Ovary (tissue), 9 donors: ENCODE data around the gene ABHD18. TPM values are rescaled to one million over a fixed set of nuclear protein-coding genes. Genes with fewer than 3 reads are reported as not detected.
A peak's percentile ranks its signal among the peaks of the same experiment; 100 is the strongest.
"Not testable (repeated sequence)": the region's sequence is repeated elsewhere in the genome, so short reads cannot be mapped to it uniquely, and the experiment has no call there.

ENCODE experiments used
- DNase-seq, 5 donors: peaks; one replicate each; pipeline ENCODE4 v3.0.0-alpha.2; 2019 to 2020
- H3K27ac ChIP-seq, 2 donors: fragments of 200-600 bp; one replicate each; pipeline versions ENCODE4 v1.5.1 to v1.8.0; 2019 to 2022
- H3K27me3 ChIP-seq: fragments of 200-600 bp; one replicate; pipeline ENCODE4 v1.8.0; 2022
- H3K36me3 ChIP-seq: fragments of 200-600 bp; sonication (generic); one replicate; pipeline ENCODE4 v1.5.1; 2019
- H3K4me1 ChIP-seq: one replicate; pipeline ENCODE4 v1.8.1; 2013; ENCODE audit warnings: mild to moderate bottlenecking, moderate library complexity; ENCODE audit not compliant: insufficient read depth
- H3K4me3 ChIP-seq: fragments of 200-600 bp; sonication (generic); one replicate; pipeline ENCODE4 v1.5.1; 2017
- H3K9me3 ChIP-seq, 2 donors: fragments of 200-600 bp in 1 of 2; sonication (generic) in 1 of 2; one replicate each; pipeline versions ENCODE4 v1.5.1 to v1.8.1; 2013 to 2019; ENCODE audit warnings: mild to moderate bottlenecking in 1 of 2, moderate library complexity in 1 of 2
- CTCF ChIP-seq, 3 donors: fragments of 450-650 bp in 2 of 3; fragments of 200-600 bp in 1 of 3; IDR thresholded peaks; one replicate each; pipeline versions ENCODE4 v1.5.1 to v1.8.0; 2016 to 2022; ENCODE audit warnings: antibody characterized with exemption in 3 of 3, mild to moderate bottlenecking in 1 of 3
- EP300 ChIP-seq: sonication (generic); formaldehyde crosslinking; IDR thresholded peaks from one replicate; pipeline ENCODE4 v1.6.1; 2017; ENCODE audit warnings: antibody characterized with exemption
- POLR2A ChIP-seq: fragments of 450-650 bp; IDR thresholded peaks from one replicate; pipeline ENCODE4 v1.6.1; 2017; ENCODE audit warnings: antibody characterized with exemption, mild to moderate bottlenecking, moderate library complexity
- WGBS, 3 donors: extraction: QIAGEN DNeasy Blood & Tissue Kit in 1 of 3; methylation state at CpG; one replicate each; pipeline versions ENCODE4 v1.1.5 to v1.1.7; 2013 to 2017; 5-methylcytosine and 5-hydroxymethylcytosine counted together
- intact Hi-C, 4 donors: fragments of 100-400 bp; cut with DNase I; formaldehyde crosslinking; loops; one replicate each; pipeline versions ENCODE4 v1.11.0 to v1.15.1; 2022 to 2023
- polyA plus RNA-seq, 2 donors: library from polyadenylated mRNA; stranded (reverse); fragments of 200-250 nt in 1 of 2; fragments of 350-450 nt in 1 of 2; fragmentation: Illumina TruSeq in 1 of 2; extraction: RNeasy Lipid Tissue Mini Kit (QIAGEN cat#74804) in 1 of 2; gene quantifications; one replicate each; pipeline ENCODE4 v1.2.3, GENCODE V29; 2013 to 2014
- total RNA-seq, 7 donors: library from RNA; depleted of rRNA in 2 of 7; stranded (reverse); fragments of >200 nt in 2 of 7; fragmentation: NEBNext Ultra II Directional in 3 of 7; extraction: Animal tissue kit (Norgen Biotek cat#: 25700) in 3 of 7; gene quantifications; one replicate each; pipeline versions ENCODE4 v1.1.0 to v1.2.4, GENCODE V29; 2016 to 2023
- donor health status: DM: no; HTN: no; CAD: no; lungs with moderate emphysema.
- donor health status: DM: no; HTN: no; CAD: no.
- donor health status: Bipolar disorder and iron deficiency.
- donor health status: DM: yes; HTN: yes; CAD: no.
- donor health status: DM: no; HTN: no; CAD: no.
- donor health status: DM: yes; HTN: yes; CAD: no.

Gene ABHD18
- total and polyA plus RNA-seq, 9 donors, result 3.5 to 11.3 (median 9.1) TPM

- Histone ChIP-seq H3K27ac (no peak overlapping the region), H3K9me3 (no peaks in the 10 kb centered on the region), H3K4me3 (no peak overlapping the region), H3K36me3 (no peaks in the 10 kb centered on the region), H3K27me3 (no peaks in the 10 kb centered on the region), H3K4me1 (no peaks in the 10 kb centered on the region)
- no peak for TF ChIP-seq EP300
- TF ChIP-seq POLR2A, result no peak
- no peak for TF ChIP-seq CTCF (IDR thresholded peaks at IDR 0.05)
- DNase-seq, result no peak
- WGBS, 3 donors, result 21 to 61% (median 58%) methylated on average over 1 of the region's 1 CpG
- intact Hi-C loops, result loop anchor here in 2 of 4 donors (5.0 to 10.0 kb wide), 3 partner anchors 77 to 325 kb away; partner anchors contain the start of genes HSPA4L (in 1 of the 2), INTU (in 1 of the 2) and PLK4 (in 1 of the 2)
Measured at GRCh38 chr4:127959794-127960193, 5.4 kb upstream of the ABHD18 start.

- 46 to 52% (median 50%) methylated on average over 32 to 35 of the region's 35 CpGs for WGBS, 3 donors
- not testable (repeated sequence) for H3K9me3 ChIP-seq, H3K4me1 ChIP-seq, H3K36me3 ChIP-seq, H3K27me3 ChIP-seq
- peak overlapping the region; percentile 68 to 97 for H3K27ac ChIP-seq
- peak in 1 of 5 donors; percentile 36 for DNase-seq
- intact Hi-C loops, result loop anchor here in 2 of 4 donors (5.0 to 10.0 kb wide), 3 partner anchors 82 to 329 kb away; partner anchors contain the start of genes HSPA4L (in 1 of the 2), INTU (in 1 of the 2) and PLK4 (in 1 of the 2)
- peak overlapping the region; percentile 86 for H3K4me3 ChIP-seq
Measured at GRCh38 chr4:127963633-127964398, 1.4 kb upstream of the ABHD18 start.

- intact Hi-C loops, result loop anchor here in 2 of 4 donors (5.0 to 10.0 kb wide), 5 partner anchors 82 to 330 kb away; partner anchors contain the start of genes HSPA4L (in 2 of the 2), INTU (in 1 of the 2), LARP1B (in 1 of the 2) and PLK4 (in 1 of the 2)
- peak overlapping the region; percentile 68 to 97 for H3K27ac ChIP-seq
- H3K4me1 ChIP-seq, H3K27me3 ChIP-seq, H3K36me3 ChIP-seq, DNase-seq, H3K9me3 ChIP-seq: not testable (repeated sequence)
- 0 to 1% (median 0%) methylated on average over 20 to 41 of the region's 41 CpGs for WGBS, 3 donors
- H3K4me3 ChIP-seq, result peak overlapping the region; percentile 86
Measured at GRCh38 chr4:127964426-127965061, 662 bp upstream of the ABHD18 start.

GRCh38 chr4:127965803-127966175, 583 bp downstream of the ABHD18 start:
- 0 to 1% (median 1%) methylated on average over 15 of the region's 15 CpGs for WGBS, 3 donors
- Histone ChIP-seq H3K27me3 (no peaks in the 10 kb centered on the region), H3K9me3 (no peaks in the 10 kb centered on the region), H3K36me3 (no peaks in the 10 kb centered on the region), H3K27ac (peak overlapping the region; percentile 68 to 97), H3K4me1 (peaks cover 2% of the 10 kb centered on the region), H3K4me3 (peak overlapping the region; percentile 86)
- intact Hi-C loops, result loop anchor here in 2 of 4 donors (5.0 to 10.0 kb wide), 4 partner anchors 97 to 331 kb away; partner anchors contain the start of genes HSPA4L (in 2 of the 2), INTU (in 1 of the 2) and LARP1B (in 1 of the 2)
- DNase-seq, result no peak
- TF ChIP-seq CTCF (IDR thresholded peaks at IDR 0.05) (no peak), EP300 (no peak), POLR2A (no peak)

GRCh38 chr4:127967141-127967775, 2.1 kb downstream of the ABHD18 start:
- peaks cover 2% of the 10 kb centered on the region for H3K4me1 ChIP-seq
- H3K27me3 ChIP-seq, result no peaks in the 10 kb centered on the region
- no peaks in the 10 kb centered on the region for H3K36me3 ChIP-seq
- intact Hi-C loops, result loop anchor here in 2 of 4 donors (5.0 to 10.0 kb wide), 4 partner anchors 95 to 332 kb away; partner anchors contain the start of genes HSPA4L (in 2 of the 2), INTU (in 1 of the 2) and LARP1B (in 1 of the 2)
- H3K4me3 ChIP-seq, result no peak overlapping the region
- H3K9me3 ChIP-seq, result no peaks in the 10 kb centered on the region
- WGBS, 3 donors, result 98 to 100% (median 98%) methylated on average over 1 of the region's 1 CpG
- H3K27ac ChIP-seq, result no peak overlapping the region
- no peak for DNase-seq
- TF ChIP-seq EP300, result no peak
- TF ChIP-seq POLR2A, result no peak
- TF ChIP-seq CTCF (IDR thresholded peaks at IDR 0.05), result no peak
